Esophagus muscularis mucosa (tissue), 4 donors: Measurements from ENCODE around the gene EXOC3. TPM values are rescaled to one million over a fixed set of nuclear protein-coding genes. Genes with fewer than 3 reads are reported as not detected.

Experiments used
- DNase-seq: peaks from one replicate; pipeline ENCODE4 v3.0.0-alpha.2; 2017; ENCODE audit errors: extremely low spot score
- H3K27ac ChIP-seq, 4 donors: fragments of 200-600 bp; sonication (generic); replicated peaks in 1 of 4; 1 replicate in 3 of 4; 2 replicates in 1 of 4; pipeline ENCODE4 v1.5.1; 2016 to 2019; ENCODE audit warnings: mild to moderate bottlenecking in 1 of 4
- H3K27me3 ChIP-seq, 4 donors: fragments of 200-600 bp; sonication (generic); one replicate each; pipeline versions ENCODE4 v1.5.1 to v1.6.0; 2016 to 2019
- H3K36me3 ChIP-seq, 4 donors: fragments of 200-600 bp; sonication (generic); one replicate each; pipeline ENCODE4 v1.5.1; 2016 to 2019
- H3K4me1 ChIP-seq, 4 donors: fragments of 200-600 bp; sonication (generic); one replicate each; pipeline ENCODE4 v1.5.1; 2016 to 2019
- H3K4me3 ChIP-seq, 4 donors: fragments of 200-600 bp; sonication (generic); 1 replicate in 2 of 4; 2 replicates in 2 of 4; pipeline ENCODE4 v1.5.1; 2016 to 2019; ENCODE audit warnings: mild to moderate bottlenecking in 4 of 4, moderate library complexity in 1 of 4
- H3K9me3 ChIP-seq, 4 donors: fragments of 200-600 bp; sonication (generic); 1 replicate in 3 of 4; 2 replicates in 1 of 4; pipeline ENCODE4 v1.5.1; 2016 to 2019
- EP300 ChIP-seq: sonication (generic); formaldehyde crosslinking; IDR thresholded peaks from one replicate; pipeline ENCODE4 v1.6.1; 2017; ENCODE audit warnings: antibody characterized with exemption
- POLR2A ChIP-seq: fragments of 450-650 bp; IDR thresholded peaks from one replicate; pipeline ENCODE4 v1.6.1; 2017; ENCODE audit warnings: antibody characterized with exemption, moderate library complexity, mild to moderate bottlenecking, low read depth
- POLR2AphosphoS5 ChIP-seq, 2 donors: sonication (generic); formaldehyde crosslinking; IDR thresholded peaks; one replicate each; pipeline ENCODE4 v1.6.1; 2017; ENCODE audit warnings: antibody characterized with exemption in 2 of 2
- WGBS: methylation state at CpG from one replicate; pipeline ENCODE4 v1.1.5; 2018; 5-methylcytosine and 5-hydroxymethylcytosine counted together
- intact Hi-C: fragments of 100-400 bp; cut with DNase I; formaldehyde crosslinking; loops from one replicate; pipeline ENCODE4 v1.15.1; 2023
- total RNA-seq, 4 donors: library from RNA; depleted of rRNA; stranded (reverse); fragments of >200 nt; gene quantifications; one replicate each; pipeline versions ENCODE4 v1.1.0 to v1.2.1, GENCODE V29; 2016
- TF ChIP-seq, protein P1 (sequence below), 3 experiments: fragments of 200-600 bp in 2 of 3; fragments of 450-650 bp in 1 of 3; sonication (generic) in 2 of 3; IDR thresholded peaks; one replicate each; pipeline ENCODE4 v1.5.1; 2017 to 2019; ENCODE audit warnings: antibody characterized with exemption in 3 of 3, mild to moderate bottlenecking in 2 of 3, moderate library complexity in 1 of 3

EXOC3 gene
- total RNA-seq, 4 donors from 2014 or later = 48.6 to 82.1 (median 59.3) TPM

DNA sequence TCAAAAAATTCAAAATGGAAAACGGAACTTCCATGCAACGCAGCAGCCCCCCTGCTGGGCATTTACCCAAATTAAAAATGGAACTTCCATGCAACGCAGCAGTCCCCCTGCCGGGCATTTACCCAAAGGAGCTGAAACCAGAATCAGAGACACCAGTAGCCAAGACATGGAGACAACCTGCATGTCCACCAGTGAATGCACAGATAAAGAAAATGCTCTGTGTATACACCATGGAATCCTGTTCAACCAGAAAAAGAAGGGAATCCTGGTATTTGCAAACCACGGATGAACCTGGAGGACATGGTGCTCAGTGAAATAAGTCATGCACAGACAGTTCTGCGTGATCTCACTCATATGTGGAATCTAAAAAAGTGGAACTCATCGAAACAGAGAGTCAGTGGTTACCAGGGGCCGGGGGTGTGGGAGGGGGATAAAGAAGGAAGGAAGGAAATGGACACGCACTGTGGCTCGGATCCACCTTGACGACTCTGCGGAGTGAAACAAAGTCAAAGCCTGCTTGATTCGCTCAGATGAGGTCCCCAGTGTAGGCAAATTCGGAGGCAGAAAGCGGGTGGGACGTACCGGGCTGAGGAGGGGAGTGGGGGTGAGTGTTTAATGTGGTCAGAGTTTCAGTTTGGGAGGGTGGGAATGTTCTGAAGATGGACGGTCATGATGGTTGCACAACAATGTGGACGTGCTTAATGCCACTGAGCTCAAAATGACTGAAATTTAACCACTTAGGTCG, 40.2 kb upstream of the EXOC3 start:
- intact Hi-C loops = no loop called here

DNA sequence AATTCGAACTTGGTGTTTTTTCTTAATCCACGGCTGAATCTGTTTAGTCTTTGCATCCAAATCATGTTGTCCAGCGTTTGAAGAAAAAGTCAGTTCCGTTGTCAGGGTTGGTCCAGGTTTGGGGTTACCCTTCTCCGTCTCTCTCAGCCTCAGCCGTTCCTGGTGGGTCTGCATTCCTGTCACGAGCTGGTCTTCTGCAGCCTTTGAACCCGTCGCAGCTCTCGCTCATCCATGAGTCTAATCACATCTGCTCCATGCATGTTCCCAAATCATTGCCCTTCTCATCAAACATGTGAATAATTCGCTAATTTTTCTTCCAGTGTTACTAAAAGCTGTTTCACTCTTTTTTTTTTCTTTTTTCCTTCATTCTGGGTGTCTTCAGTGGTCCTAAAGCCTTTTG, 39.0 kb upstream of the EXOC3 start:
- no peaks in the 10 kb centered on the region for H3K9me3 ChIP-seq
- no peak overlapping the region for H3K27ac ChIP-seq
- peak; percentile 17 for DNase-seq
- no peaks in the 10 kb centered on the region for H3K36me3 ChIP-seq
- peaks cover 0 to 28% (median 0%) of the 10 kb centered on the region in 4 donors for H3K27me3 ChIP-seq
- intact Hi-C loops = no loop called here
- H3K4me1 ChIP-seq = peaks cover 13 to 15% (median 14%) of the 10 kb centered on the region in 4 donors
- WGBS = 95% methylated on average over 11 of the region's 11 CpGs
- no peak overlapping the region for H3K4me3 ChIP-seq
- TF ChIP-seq POLR2AphosphoS5 (IDR thresholded peaks at IDR 0.05) (no peak), POLR2A (no peak), EP300 (no peak)
- TF ChIP-seq, protein P1, sequence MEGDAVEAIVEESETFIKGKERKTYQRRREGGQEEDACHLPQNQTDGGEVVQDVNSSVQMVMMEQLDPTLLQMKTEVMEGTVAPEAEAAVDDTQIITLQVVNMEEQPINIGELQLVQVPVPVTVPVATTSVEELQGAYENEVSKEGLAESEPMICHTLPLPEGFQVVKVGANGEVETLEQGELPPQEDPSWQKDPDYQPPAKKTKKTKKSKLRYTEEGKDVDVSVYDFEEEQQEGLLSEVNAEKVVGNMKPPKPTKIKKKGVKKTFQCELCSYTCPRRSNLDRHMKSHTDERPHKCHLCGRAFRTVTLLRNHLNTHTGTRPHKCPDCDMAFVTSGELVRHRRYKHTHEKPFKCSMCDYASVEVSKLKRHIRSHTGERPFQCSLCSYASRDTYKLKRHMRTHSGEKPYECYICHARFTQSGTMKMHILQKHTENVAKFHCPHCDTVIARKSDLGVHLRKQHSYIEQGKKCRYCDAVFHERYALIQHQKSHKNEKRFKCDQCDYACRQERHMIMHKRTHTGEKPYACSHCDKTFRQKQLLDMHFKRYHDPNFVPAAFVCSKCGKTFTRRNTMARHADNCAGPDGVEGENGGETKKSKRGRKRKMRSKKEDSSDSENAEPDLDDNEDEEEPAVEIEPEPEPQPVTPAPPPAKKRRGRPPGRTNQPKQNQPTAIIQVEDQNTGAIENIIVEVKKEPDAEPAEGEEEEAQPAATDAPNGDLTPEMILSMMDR (IDR thresholded peaks at IDR 0.05) = no peak

More for the DNA sequence above, 40.2 kb upstream of the EXOC3 start:
- WGBS = 81% methylated on average over 19 of the region's 20 CpGs
- Histone ChIP-seq H3K27me3 (peaks cover 0 to 35% (median 0%) of the 10 kb centered on the region in 4 donors), H3K27ac (no peak overlapping the region), H3K4me3 (no peak overlapping the region), H3K4me1 (peaks cover 13 to 15% (median 14%) of the 10 kb centered on the region in 4 donors), H3K9me3 (no peaks in the 10 kb centered on the region), H3K36me3 (no peaks in the 10 kb centered on the region)
- TF ChIP-seq POLR2A = no peak
- TF ChIP-seq, protein P1 (IDR thresholded peaks at IDR 0.05) = no peak
- no peak for TF ChIP-seq POLR2AphosphoS5 (IDR thresholded peaks at IDR 0.05)
- TF ChIP-seq EP300 = no peak
- DNase-seq = peak; percentile 82

DNA sequence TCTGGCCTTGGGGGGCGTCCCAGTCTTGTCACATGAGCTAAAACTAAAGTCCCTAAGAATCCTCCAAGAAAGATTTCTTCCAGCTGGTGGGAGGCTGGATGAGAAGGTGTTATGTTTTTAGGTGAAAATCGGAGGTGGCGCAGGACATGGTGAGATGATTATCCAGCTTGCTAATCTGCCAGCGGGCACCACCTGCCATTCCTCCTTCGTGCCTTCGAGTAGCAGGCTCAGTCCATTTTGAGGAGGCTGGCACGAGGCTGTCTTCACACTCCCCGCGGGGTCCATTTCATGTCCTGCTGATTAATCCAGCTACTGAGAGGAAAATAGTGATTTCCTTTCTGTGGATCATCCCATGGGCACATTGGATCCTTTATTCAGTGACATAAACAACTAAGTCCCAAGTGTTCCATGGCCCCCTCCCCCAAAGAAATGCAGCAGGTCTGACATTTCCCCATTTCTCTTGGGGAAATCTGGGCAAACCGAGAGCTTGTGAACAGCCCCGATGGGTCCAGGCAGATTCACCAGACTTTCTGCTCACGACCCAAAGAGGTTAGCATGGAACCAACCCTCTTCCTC, 38.2 kb upstream of the EXOC3 start:
- WGBS = 89% methylated on average over 12 of the region's 12 CpGs
- no peaks in the 10 kb centered on the region for H3K36me3 ChIP-seq
- no peak overlapping the region for H3K27ac ChIP-seq
- H3K4me1 ChIP-seq = peaks cover 6 to 9% (median 8%) of the 10 kb centered on the region in 4 donors
- H3K4me3 ChIP-seq = no peak overlapping the region
- TF ChIP-seq POLR2A = no peak
- TF ChIP-seq, protein P1 (IDR thresholded peaks at IDR 0.05) = no peak
- TF ChIP-seq POLR2AphosphoS5 (IDR thresholded peaks at IDR 0.05) = no peak
- no peak for TF ChIP-seq EP300
- intact Hi-C loops = no loop called here
- H3K9me3 ChIP-seq = no peaks in the 10 kb centered on the region
- DNase-seq = peak; percentile 83
- H3K27me3 ChIP-seq = peaks cover 0 to 20% (median 0%) of the 10 kb centered on the region in 4 donors

DNA sequence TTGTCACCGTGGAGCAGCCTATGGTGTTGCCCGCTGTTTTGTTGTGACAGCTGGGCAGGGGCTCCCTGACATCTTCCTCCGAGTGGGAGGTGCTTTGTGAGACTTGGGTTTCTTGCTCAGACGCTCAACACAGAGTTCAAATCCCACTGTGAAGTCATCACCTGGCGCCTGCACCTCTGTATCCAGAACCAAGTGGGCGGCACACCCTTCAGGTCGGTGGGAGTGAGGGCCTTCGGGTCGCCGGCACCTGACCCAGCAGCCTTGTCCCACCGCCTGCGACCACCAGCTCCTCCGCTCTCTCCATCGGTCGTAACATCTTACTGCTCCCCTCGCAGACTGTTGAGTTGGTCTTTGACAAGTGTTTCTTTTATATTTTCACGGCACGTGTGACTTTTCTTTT, 37.6 kb upstream of the EXOC3 start:
- H3K27ac ChIP-seq = no peak overlapping the region
- 89% methylated on average over 18 of the region's 18 CpGs for WGBS
- H3K27me3 ChIP-seq = peaks cover 0 to 19% (median 0%) of the 10 kb centered on the region in 4 donors
- peaks cover 0 to 2% (median 1%) of the 10 kb centered on the region in 4 donors for H3K4me1 ChIP-seq
- no peak overlapping the region for H3K4me3 ChIP-seq
- no peaks in the 10 kb centered on the region for H3K9me3 ChIP-seq
- H3K36me3 ChIP-seq = no peaks in the 10 kb centered on the region
- no peak for DNase-seq
- TF ChIP-seq POLR2A (no peak), POLR2AphosphoS5 (IDR thresholded peaks at IDR 0.05) (no peak), EP300 (no peak)
- TF ChIP-seq, protein P1 (IDR thresholded peaks at IDR 0.05) = no peak
- intact Hi-C loops = no loop called here
